ENCODE data around the gene KMT2E. TPM values are rescaled to one million over a fixed set of nuclear protein-coding genes. Genes with fewer than 3 reads are reported as not detected.
A peak's percentile ranks its signal among the peaks of the same experiment; 100 is the strongest.

The KMT2E gene
- total and polyA plus RNA-seq, 2 donors (not counting 1 experiment from before 2014, with no cell fraction given), result 32.4 to 328 TPM

- H3K9ac ChIP-seq (ENCODE audit: low read length), result no peak overlapping the region
- peaks cover 68% of the 10 kb centered on the region for H4K20me1 ChIP-seq (ENCODE audit: control insufficient read depth, insufficient read depth, low read length, poor library complexity, severe bottlenecking)
- H3K4me1 Mint-ChIP-seq, result peaks cover 47% of the 10 kb centered on the region
- H3K27ac Mint-ChIP-seq, result peak overlapping the region; percentile 22
- ChIA-PET POLR2A (no interaction called here), CTCF (interaction anchor here (1.1 to 8.9 kb wide), 8 partner anchors 11 to 118 kb away, joined by 3 to 151 read pairs (median 4); no protein-coding TSS in a partner anchor)
- H3K4me3 Mint-ChIP-seq, result no peak overlapping the region
- peak overlapping the region in 1 of 2 donors; percentile 58 for H3K27ac ChIP-seq (ENCODE audit: low read length in 2 of 2)
- no peak for DNase-seq
- no peak overlapping the region for H2AFZ ChIP-seq (ENCODE audit: insufficient read depth, low read depth, low read length, poor library complexity, severe bottlenecking)
- no peak overlapping the region for H3K4me2 ChIP-seq (replicated peaks; ENCODE audit: low read depth, low read length, poor library complexity, severe bottlenecking)
- WGBS (ENCODE audit: insufficient coverage), result 100% methylated on average over 2 of the region's 5 CpGs
- H3K27me3 ChIP-seq (replicated peaks in 1 of 4; ENCODE audit: control extremely low read depth in 1 of 4, control insufficient read depth in 3 of 4, insufficient read depth in 4 of 4, low read length in 3 of 4), result no peaks in the 10 kb centered on the region
- intact Hi-C loops (cut with micrococcal nuclease), result loop anchor here (2.0 to 5.0 kb wide), 2 partner anchors 20 to 34 kb away; no protein-coding TSS in a partner anchor
- TF ChIP-seq EZH2 (IDR thresholded peaks at IDR 0.05; ENCODE audit: borderline replicate concordance, insufficient read depth, low read depth, low read length, poor library complexity, severe bottlenecking) (no peak), CTCF (IDR thresholded peaks at IDR 0.05) (no peak)
- no peak overlapping the region for H3K4me3 ChIP-seq (ENCODE audit: control extremely low read depth in 1 of 5, extremely low read depth in 1 of 5, insufficient read depth in 1 of 5, low read depth in 2 of 5, low read length in 4 of 5)
- H3K9me3 ChIP-seq (ENCODE audit: control extremely low read depth in 1 of 3, control insufficient read depth in 2 of 3, insufficient read depth in 1 of 3, low read length in 2 of 3), result no peaks in the 10 kb centered on the region
- peaks cover 27 to 36% of the 10 kb centered on the region in 2 donors for H3K4me1 ChIP-seq (ENCODE audit: control insufficient read depth in 2 of 2, insufficient read depth in 2 of 2, low read length in 2 of 2)
- no peaks in the 10 kb centered on the region for H3K27me3 Mint-ChIP-seq
- H3K36me3 ChIP-seq (replicated peaks in 1 of 2; ENCODE audit: control extremely low read depth in 1 of 2, control insufficient read depth in 1 of 2, extremely low read depth in 1 of 2, insufficient read depth in 2 of 2, low read length in 1 of 2), result peaks cover 2 to 18% of the 10 kb centered on the region in 2 experiments
- H3K79me2 ChIP-seq (ENCODE audit: control insufficient read depth, insufficient read depth, low read length), result peaks cover 97% of the 10 kb centered on the region
- no peak for ATAC-seq (ENCODE audit: low read depth)
- peaks cover 2% of the 10 kb centered on the region for H3K9me3 Mint-ChIP-seq (ENCODE audit: insufficient read depth)
Observed at GRCh38 chr7:105036217-105037168, 22.5 kb downstream of the KMT2E start.
